HL-60 (cell line): Measurements from ENCODE around the gene VSNL1.

Experiments
- DNase-seq, 2 experiments: peaks; one replicate each; pipeline ENCODE4 v3.0.0-alpha.2; 2010 to 2020; ENCODE audit warnings: low read depth in 1 of 2, low spot score in 1 of 2
- H3K27ac ChIP-seq: fragments of 250-450 bp; sonication (Bioruptor Pico); replicated peaks from 2 replicates; pipeline ENCODE4 v1.5.1; 2020; ENCODE audit warnings: mild to moderate bottlenecking, moderate library complexity
- H3K27me3 ChIP-seq: fragments of 250-450 bp; sonication (Bioruptor Pico); 2 replicates; pipeline ENCODE4 v1.5.1; 2021; ENCODE audit warnings: mild to moderate bottlenecking, moderate library complexity; ENCODE audit not compliant: insufficient read depth, poor library complexity, severe bottlenecking
- H3K4me3 ChIP-seq: replicated peaks from 2 replicates; pipeline ENCODE4 v1.5.1; 2011; ENCODE audit warnings: mild to moderate bottlenecking, control low read depth, low read length; ENCODE audit not compliant: insufficient read depth
- CTCF ChIP-seq: IDR thresholded peaks from one replicate; pipeline ENCODE4 v1.5.1; 2011; ENCODE audit warnings: low read length, control low read depth, inconsistent platforms; ENCODE audit not compliant: insufficient read depth
- GABPA ChIP-seq: IDR thresholded peaks from 2 replicates; pipeline ENCODE4 v1.6.1; 2012; ENCODE audit warnings: low read depth
- POLR2AphosphoS5 ChIP-seq: IDR thresholded peaks from 2 replicates; pipeline ENCODE4 v1.6.1; 2012; ENCODE audit warnings: low read depth
- REST ChIP-seq: IDR thresholded peaks from 2 replicates; pipeline ENCODE4 v1.6.1; 2012; ENCODE audit warnings: low read depth; ENCODE audit not compliant: insufficient replicate concordance
- SPI1 ChIP-seq: IDR thresholded peaks from 2 replicates; pipeline ENCODE4 v1.6.1; 2012; ENCODE audit warnings: low read depth, mild to moderate bottlenecking, borderline replicate concordance

Gene VSNL1

GRCh38 chr2:17617955-17618354 lies 77.5 kb downstream of the VSNL1 start:
- H3K27ac ChIP-seq, result no peak overlapping the region
- H3K4me3 ChIP-seq, result no peak overlapping the region
- no peak for DNase-seq
- H3K27me3 ChIP-seq, result no peaks in the 10 kb centered on the region
- TF ChIP-seq CTCF (no peak), GABPA (no peak), SPI1 (no peak), REST (no peak)

GRCh38 chr2:17620280-17620679 lies 79.8 kb downstream of the VSNL1 start:
- Histone ChIP-seq H3K4me3 (no peak overlapping the region), H3K27me3 (no peaks in the 10 kb centered on the region), H3K27ac (no peak overlapping the region)
- no peak for DNase-seq
- TF ChIP-seq REST (no peak), CTCF (no peak), SPI1 (no peak), POLR2AphosphoS5 (no peak), GABPA (no peak)

- DNase-seq, result no peak
- Histone ChIP-seq H3K27ac (no peak overlapping the region), H3K27me3 (no peaks in the 10 kb centered on the region), H3K4me3 (no peak overlapping the region)
- TF ChIP-seq REST, result no peak
- TF ChIP-seq SPI1, result no peak
- no peak for TF ChIP-seq GABPA
- TF ChIP-seq POLR2AphosphoS5, result no peak
- TF ChIP-seq CTCF, result no peak
These were observed 80.3 kb downstream of the VSNL1 start for GRCh38 chr2:17620841-17621240.
